ENCODE results near the gene RBM8A.
"Not testable (repeated sequence)": the region's sequence is repeated elsewhere in the genome, so short reads cannot be mapped to it uniquely, and the experiment has no call there.

Gene RBM8A

DNA sequence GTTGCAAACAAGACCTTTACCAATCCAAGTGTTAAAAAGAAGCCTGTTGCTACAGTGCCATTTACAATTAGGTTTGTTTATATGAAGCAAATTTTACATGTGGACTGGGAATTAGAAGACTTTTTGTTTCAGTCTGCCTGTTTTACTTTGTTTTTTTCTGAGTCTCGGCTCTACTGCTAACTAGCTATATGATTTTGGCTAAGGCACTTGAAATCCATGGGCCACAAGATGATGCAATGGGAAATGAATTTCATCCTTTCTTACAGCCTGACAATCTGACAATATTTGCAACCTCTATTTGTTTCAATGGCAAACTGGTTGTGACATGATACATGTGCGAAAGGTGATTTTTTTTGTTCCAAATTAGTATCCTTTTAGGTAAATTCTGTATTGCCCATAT lies 5.0 kb downstream of the RBM8A start:
- peaks cover 0 to 44% of the 10 kb centered on the region in 2 experiments; a peak in 2 of 3 replicates for H3K36me3 ChIP-seq (ENCODE audit: control insufficient read depth in 2 of 2, insufficient read depth in 1 of 2, low read length in 2 of 2)
- H3K4me3 ChIP-seq (ENCODE audit: low read depth, low read length) = no peak overlapping the region
- ChIA-PET CTCF (interaction anchor here (0.8 to 1.8 kb wide), 2 partner anchors 30 to 223 kb away, joined by 3 to 9 read pairs; no protein-coding TSS in a partner anchor), POLR2A (interaction anchor here (1.1 kb wide), 1 partner anchor 42 kb away, joined by 3 read pairs; the partner anchor contains the start of genes ANKRD34A and POLR3GL)
- TF ChIP-seq, protein P1, sequence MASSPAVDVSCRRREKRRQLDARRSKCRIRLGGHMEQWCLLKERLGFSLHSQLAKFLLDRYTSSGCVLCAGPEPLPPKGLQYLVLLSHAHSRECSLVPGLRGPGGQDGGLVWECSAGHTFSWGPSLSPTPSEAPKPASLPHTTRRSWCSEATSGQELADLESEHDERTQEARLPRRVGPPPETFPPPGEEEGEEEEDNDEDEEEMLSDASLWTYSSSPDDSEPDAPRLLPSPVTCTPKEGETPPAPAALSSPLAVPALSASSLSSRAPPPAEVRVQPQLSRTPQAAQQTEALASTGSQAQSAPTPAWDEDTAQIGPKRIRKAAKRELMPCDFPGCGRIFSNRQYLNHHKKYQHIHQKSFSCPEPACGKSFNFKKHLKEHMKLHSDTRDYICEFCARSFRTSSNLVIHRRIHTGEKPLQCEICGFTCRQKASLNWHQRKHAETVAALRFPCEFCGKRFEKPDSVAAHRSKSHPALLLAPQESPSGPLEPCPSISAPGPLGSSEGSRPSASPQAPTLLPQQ (tag by site-specific recombination; IDR thresholded peaks at IDR 0.05) = peak; percentile 20; the same call in 1 of the 2 replicates
- no peak for TF ChIP-seq YY2 (tag by site-specific recombination; IDR thresholded peaks at IDR 0.05)
- TF ChIP-seq ZBTB17 (tag by site-specific recombination; IDR thresholded peaks at IDR 0.05) = peak; percentile 34; the same call in 1 of the 2 replicates
- H3K9me3 ChIP-seq (ENCODE audit: control insufficient read depth, insufficient read depth, low read depth, low read length) = no peaks in the 10 kb centered on the region
- H3K4me1 ChIP-seq (ENCODE audit: control insufficient read depth, insufficient read depth, low read length) = peaks cover 3% of the 10 kb centered on the region; the same call in 1 of the 2 replicates
- H3K27ac ChIP-seq (ENCODE audit: extremely low read depth, low read depth, low read length) = no peak overlapping the region

- H3K9me3 ChIP-seq (ENCODE audit: control insufficient read depth, insufficient read depth, low read depth, low read length); POLR2A ChIA-PET: not testable (repeated sequence)
Measured at GRCh38 chr1:145920297-145920696, 7.0 kb downstream of the RBM8A start.

DNA sequence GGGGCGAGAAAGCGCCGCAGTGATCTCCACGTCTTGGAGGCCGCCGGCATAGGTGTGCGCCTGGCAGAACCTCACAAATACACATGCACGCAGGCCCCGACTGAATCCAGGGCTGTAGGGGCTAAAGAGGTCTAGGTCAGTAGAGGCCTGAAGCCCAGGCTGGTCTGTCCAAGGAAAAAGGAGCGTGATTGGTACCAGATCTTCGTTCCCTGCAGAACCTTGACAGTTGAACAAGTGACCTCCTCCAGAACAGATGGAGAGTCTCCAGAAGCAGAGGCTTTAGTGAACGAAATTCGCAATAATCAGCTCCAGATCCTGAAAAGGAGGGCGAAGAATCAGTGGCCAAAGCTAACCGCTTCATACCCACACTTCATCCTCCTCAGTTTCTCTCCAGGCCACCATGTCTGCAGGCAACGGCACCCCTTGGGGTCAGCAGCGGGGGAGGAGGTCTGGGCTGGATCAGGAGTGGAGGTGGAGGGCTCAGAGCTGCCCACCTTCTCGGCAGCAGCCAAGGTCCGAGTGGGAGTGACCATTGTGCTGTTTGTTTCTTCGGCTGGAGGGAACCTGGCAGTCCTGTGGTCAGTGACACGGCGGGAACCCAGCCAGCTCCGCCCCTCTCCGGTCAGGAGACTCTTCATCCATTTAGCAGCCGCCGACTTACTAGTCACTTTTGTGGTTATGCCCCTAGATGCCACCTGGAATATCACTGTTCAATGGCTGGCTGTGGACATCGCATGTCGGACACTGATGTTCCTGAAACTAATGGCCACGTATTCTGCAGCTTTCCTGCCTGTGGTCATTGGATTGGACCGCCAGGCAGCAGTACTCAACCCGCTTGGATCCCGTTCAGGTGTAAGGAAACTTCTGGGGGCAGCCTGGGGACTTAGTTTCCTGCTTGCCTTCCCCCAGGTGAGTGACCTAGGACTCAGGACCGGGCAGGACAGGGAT lies 8.0 kb downstream of the RBM8A start:
- Histone ChIP-seq H3K4me3 (ENCODE audit: low read depth, low read length) (peak overlapping the region; percentile 76), H3K27ac (ENCODE audit: extremely low read depth, low read depth, low read length) (peak overlapping the region; percentile 28; the same call in 1 of the 2 replicates), H3K4me1 (ENCODE audit: control insufficient read depth, insufficient read depth, low read length) (peaks cover 3% of the 10 kb centered on the region; the same call in 1 of the 2 replicates), H3K9me3 (ENCODE audit: control insufficient read depth, insufficient read depth, low read depth, low read length) (no peaks in the 10 kb centered on the region), H3K36me3 (ENCODE audit: control insufficient read depth in 2 of 2, insufficient read depth in 1 of 2, low read length in 2 of 2) (peaks cover 5 to 49% of the 10 kb centered on the region in 2 experiments; a peak in 2 of 3 replicates)
- ChIA-PET CTCF (interaction anchor here (0.7 to 1.4 kb wide), 6 partner anchors 10 to 93 kb away, joined by 3 to 4 read pairs (median 3); partner anchors contain the start of genes ITGA10 and PIAS3), POLR2A (interaction anchor here (0.5 to 1.8 kb wide), 5 partner anchors 8 to 60 kb away, joined by 3 to 15 read pairs (median 4); partner anchors contain the start of genes LIX1L and RBM8A)
- TF ChIP-seq ZIC2 (tag by site-specific recombination; IDR thresholded peaks at IDR 0.05) = no peak
- TF ChIP-seq ZEB2 (tag by site-specific recombination; IDR thresholded peaks at IDR 0.05) = no peak
- no peak for TF ChIP-seq ZNF792 (tag by site-specific recombination; IDR thresholded peaks at IDR 0.05)
- TF ChIP-seq, protein P1 (tag by site-specific recombination; IDR thresholded peaks at IDR 0.05) = no peak
- TF ChIP-seq ZNF549 (tag by site-specific recombination; IDR thresholded peaks at IDR 0.05) = no peak
- no peak for TF ChIP-seq ZNF664 (tag by site-specific recombination; IDR thresholded peaks at IDR 0.05)
- 0 out of 2 replicates have a peak, but pooled peaks have one; percentile 15 for TF ChIP-seq BCL11A (tag by site-specific recombination; IDR thresholded peaks at IDR 0.05; ENCODE audit: low read depth)
- TF ChIP-seq ZNF621 (tag by site-specific recombination; IDR thresholded peaks at IDR 0.05) = no peak
- TF ChIP-seq ZNF19 (tag by site-specific recombination; IDR thresholded peaks at IDR 0.05; ENCODE audit: low read depth) = no peak
- TF ChIP-seq, protein P2, sequence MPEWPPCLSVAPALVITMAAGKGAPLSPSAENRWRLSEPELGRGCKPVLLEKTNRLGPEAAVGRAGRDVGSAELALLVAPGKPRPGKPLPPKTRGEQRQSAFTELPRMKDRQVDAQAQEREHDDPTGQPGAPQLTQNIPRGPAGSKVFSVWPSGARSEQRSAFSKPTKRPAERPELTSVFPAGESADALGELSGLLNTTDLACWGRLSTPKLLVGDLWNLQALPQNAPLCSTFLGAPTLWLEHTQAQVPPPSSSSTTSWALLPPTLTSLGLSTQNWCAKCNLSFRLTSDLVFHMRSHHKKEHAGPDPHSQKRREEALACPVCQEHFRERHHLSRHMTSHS (tag by site-specific recombination; IDR thresholded peaks at IDR 0.05) = no peak
- no peak for TF ChIP-seq ZNF214 (tag by site-specific recombination; IDR thresholded peaks at IDR 0.05; ENCODE audit: borderline replicate concordance)
- TF ChIP-seq MEIS1 (CRISPR knock-in tag; IDR thresholded peaks at IDR 0.05; ENCODE audit: borderline replicate concordance) = no peak
- TF ChIP-seq EGR2 (tag by site-specific recombination; IDR thresholded peaks at IDR 0.05; ENCODE audit: low read depth) = peak; percentile 49; the same call in 1 of the 2 replicates
- TF ChIP-seq KLF1 (tag by site-specific recombination; IDR thresholded peaks at IDR 0.05) = no peak
- peak; percentile 0; the same call in 1 of the 2 replicates for TF ChIP-seq ZBTB48 (tag by site-specific recombination; IDR thresholded peaks at IDR 0.05)
- TF ChIP-seq ZBTB17 (tag by site-specific recombination; IDR thresholded peaks at IDR 0.05) = 0 out of 2 replicates have a peak, but pooled peaks have one; percentile 14
- TF ChIP-seq, protein P3, sequence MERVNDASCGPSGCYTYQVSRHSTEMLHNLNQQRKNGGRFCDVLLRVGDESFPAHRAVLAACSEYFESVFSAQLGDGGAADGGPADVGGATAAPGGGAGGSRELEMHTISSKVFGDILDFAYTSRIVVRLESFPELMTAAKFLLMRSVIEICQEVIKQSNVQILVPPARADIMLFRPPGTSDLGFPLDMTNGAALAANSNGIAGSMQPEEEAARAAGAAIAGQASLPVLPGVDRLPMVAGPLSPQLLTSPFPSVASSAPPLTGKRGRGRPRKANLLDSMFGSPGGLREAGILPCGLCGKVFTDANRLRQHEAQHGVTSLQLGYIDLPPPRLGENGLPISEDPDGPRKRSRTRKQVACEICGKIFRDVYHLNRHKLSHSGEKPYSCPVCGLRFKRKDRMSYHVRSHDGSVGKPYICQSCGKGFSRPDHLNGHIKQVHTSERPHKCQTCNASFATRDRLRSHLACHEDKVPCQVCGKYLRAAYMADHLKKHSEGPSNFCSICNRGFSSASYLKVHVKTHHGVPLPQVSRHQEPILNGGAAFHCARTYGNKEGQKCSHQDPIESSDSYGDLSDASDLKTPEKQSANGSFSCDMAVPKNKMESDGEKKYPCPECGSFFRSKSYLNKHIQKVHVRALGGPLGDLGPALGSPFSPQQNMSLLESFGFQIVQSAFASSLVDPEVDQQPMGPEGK (tag by site-specific recombination; IDR thresholded peaks at IDR 0.05) = no peak
- TF ChIP-seq ZNF600 (tag by site-specific recombination; IDR thresholded peaks at IDR 0.05) = peak; percentile 88

More at GRCh38 chr1:145920297-145920696, 7.0 kb downstream of the RBM8A start:
- H3K36me3 ChIP-seq (ENCODE audit: control insufficient read depth in 2 of 2, insufficient read depth in 1 of 2, low read length in 2 of 2) = peaks cover 5 to 45% of the 10 kb centered on the region in 2 experiments; a peak in 2 of 3 replicates
- TF ChIP-seq ZNF146 (tag by site-specific recombination; IDR thresholded peaks at IDR 0.05) = peak; percentile 100
- TF ChIP-seq ZNF580 (tag by site-specific recombination; IDR thresholded peaks at IDR 0.05) = peak; percentile 80; the same call in 1 of the 2 replicates
- CTCF ChIA-PET; H3K4me1 ChIP-seq (ENCODE audit: control insufficient read depth, insufficient read depth, low read length); H3K4me3 ChIP-seq (ENCODE audit: low read depth, low read length); H3K27ac ChIP-seq (ENCODE audit: extremely low read depth, low read depth, low read length): not testable (repeated sequence)
